Gastrocnemius medialis (tissue), 4 donors: ENCODE measurements around the gene SMOC2. TPM values are rescaled to one million over a fixed set of nuclear protein-coding genes. Genes with fewer than 3 reads are reported as not detected.
"Not testable (repeated sequence)": the region's sequence is repeated elsewhere in the genome, so short reads cannot be mapped to it uniquely, and the experiment has no call there.

Experiments used
- ATAC-seq, 2 donors: fragments of 150-250 bp; one replicate each; pipeline ENCODE4 v1.9.1; 2016
- DNase-seq, 2 donors: peaks; one replicate each; pipeline ENCODE4 v3.0.0-alpha.2; 2019
- H3K27ac ChIP-seq, 4 donors: fragments of 200-600 bp; sonication (generic); 1 replicate in 1 of 4; 2 replicates in 3 of 4; pipeline ENCODE4 v1.5.1; 2016 to 2018; ENCODE audit warnings: mild to moderate bottlenecking in 2 of 4, moderate library complexity in 1 of 4
- H3K27me3 ChIP-seq, 3 donors: fragments of 200-600 bp; sonication (generic) in 2 of 3; 1 replicate in 1 of 3; 2 replicates in 2 of 3; pipeline versions ENCODE4 v1.5.1 to v1.6.0; 2016 to 2019; ENCODE audit warnings: mild to moderate bottlenecking in 1 of 3, moderate library complexity in 1 of 3
- H3K36me3 ChIP-seq, 2 donors: fragments of 200-600 bp; sonication (generic) in 1 of 2; one replicate each; pipeline ENCODE4 v1.5.1; 2017 to 2018
- H3K4me1 ChIP-seq, 2 donors: fragments of 200-600 bp; sonication (generic) in 1 of 2; one replicate each; pipeline ENCODE4 v1.5.1; 2016 to 2017; ENCODE audit warnings: mild to moderate bottlenecking in 2 of 2
- H3K4me3 ChIP-seq, 4 donors: fragments of 200-600 bp; sonication (generic) in 3 of 4; 1 replicate in 1 of 4; 2 replicates in 3 of 4; pipeline ENCODE4 v1.5.1; 2016 to 2019; ENCODE audit warnings: mild to moderate bottlenecking in 2 of 4
- H3K9me3 ChIP-seq, 3 donors: fragments of 200-600 bp; sonication (generic) in 2 of 3; 1 replicate in 1 of 3; 2 replicates in 2 of 3; pipeline ENCODE4 v1.5.1; 2016 to 2019
- POLR2A ChIP-seq, 2 donors: fragments of 450-650 bp; IDR thresholded peaks; one replicate each; pipeline ENCODE4 v1.6.1; 2017; ENCODE audit warnings: antibody characterized with exemption in 2 of 2, mild to moderate bottlenecking in 2 of 2, moderate library complexity in 2 of 2
- in situ Hi-C, 4 donors: fragments of 200-750 bp; cut with MboI; loops; one replicate each; pipeline versions ENCODE4 v1.15.0 to v1.8.0; 2017; ENCODE audit warnings: low sequenced_read_pairs in 4 of 4
- intact Hi-C: fragments of 100-400 bp; cut with DNase I; formaldehyde crosslinking; loops from one replicate; pipeline ENCODE4 v1.15.1; 2023; ENCODE audit warnings: low total_unique reads
- total RNA-seq, 4 donors: library from RNA; depleted of rRNA; stranded (reverse); fragments of >200 nt; gene quantifications; one replicate each; pipeline versions ENCODE4 v1.1.0 to v1.2.3, GENCODE V29; 2016
- TF ChIP-seq, protein P1 (sequence below), 5 experiments: fragments of 450-650 bp in 3 of 5; fragments of 200-600 bp in 2 of 5; sonication (generic) in 2 of 5; IDR thresholded peaks in 4 of 5; conservative IDR thresholded peaks in 1 of 5; 1 replicate in 4 of 5; 2 replicates in 1 of 5; pipeline ENCODE4 v1.5.1; 2016 to 2019; ENCODE audit warnings: antibody characterized with exemption in 5 of 5, mild to moderate bottlenecking in 3 of 5, moderate library complexity in 3 of 5

The SMOC2 gene
- total RNA-seq, 4 donors from 2014 or later = 7.2 to 34.4 (median 16.5) TPM

DNA sequence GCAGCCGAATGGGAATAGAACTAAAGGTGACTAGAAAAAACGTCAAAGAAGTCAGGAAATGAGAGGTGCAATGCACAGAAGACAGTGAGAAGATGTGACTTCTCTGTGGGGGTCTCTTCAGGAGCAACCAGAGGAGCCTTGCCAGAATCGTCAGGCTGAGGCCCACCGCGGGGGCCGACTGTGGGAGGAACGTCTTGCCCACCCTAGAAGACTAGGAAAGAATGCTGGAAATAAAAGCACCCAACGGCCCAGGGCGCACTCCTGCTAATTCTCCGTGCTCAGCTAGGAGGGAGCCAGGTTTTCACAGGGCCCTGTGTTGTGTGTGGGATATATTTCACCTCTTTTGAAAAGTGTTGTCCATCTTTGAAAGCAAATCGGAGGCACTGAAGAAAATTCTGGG, 129.2 kb downstream of the SMOC2 start:
- Histone ChIP-seq H3K27ac (no peak overlapping the region), H3K36me3 (no peaks in the 10 kb centered on the region), H3K27me3 (peaks cover 0 to 4% (median 0%) of the 10 kb centered on the region in 3 donors), H3K4me3 (no peak overlapping the region), H3K9me3 (no peaks in the 10 kb centered on the region), H3K4me1 (no peaks in the 10 kb centered on the region)
- intact Hi-C loops (no loop called here), in situ Hi-C loops (no loop called here)
- ATAC-seq (no peak), DNase-seq (no peak)
- TF ChIP-seq, protein P1, sequence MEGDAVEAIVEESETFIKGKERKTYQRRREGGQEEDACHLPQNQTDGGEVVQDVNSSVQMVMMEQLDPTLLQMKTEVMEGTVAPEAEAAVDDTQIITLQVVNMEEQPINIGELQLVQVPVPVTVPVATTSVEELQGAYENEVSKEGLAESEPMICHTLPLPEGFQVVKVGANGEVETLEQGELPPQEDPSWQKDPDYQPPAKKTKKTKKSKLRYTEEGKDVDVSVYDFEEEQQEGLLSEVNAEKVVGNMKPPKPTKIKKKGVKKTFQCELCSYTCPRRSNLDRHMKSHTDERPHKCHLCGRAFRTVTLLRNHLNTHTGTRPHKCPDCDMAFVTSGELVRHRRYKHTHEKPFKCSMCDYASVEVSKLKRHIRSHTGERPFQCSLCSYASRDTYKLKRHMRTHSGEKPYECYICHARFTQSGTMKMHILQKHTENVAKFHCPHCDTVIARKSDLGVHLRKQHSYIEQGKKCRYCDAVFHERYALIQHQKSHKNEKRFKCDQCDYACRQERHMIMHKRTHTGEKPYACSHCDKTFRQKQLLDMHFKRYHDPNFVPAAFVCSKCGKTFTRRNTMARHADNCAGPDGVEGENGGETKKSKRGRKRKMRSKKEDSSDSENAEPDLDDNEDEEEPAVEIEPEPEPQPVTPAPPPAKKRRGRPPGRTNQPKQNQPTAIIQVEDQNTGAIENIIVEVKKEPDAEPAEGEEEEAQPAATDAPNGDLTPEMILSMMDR (IDR thresholded peaks at IDR 0.05 in 4 of 5, conservative IDR thresholded peaks at IDR 0.05 in 1 of 5) = no peak
- TF ChIP-seq POLR2A (IDR thresholded peaks at IDR 0.05) = no peak

DNA sequence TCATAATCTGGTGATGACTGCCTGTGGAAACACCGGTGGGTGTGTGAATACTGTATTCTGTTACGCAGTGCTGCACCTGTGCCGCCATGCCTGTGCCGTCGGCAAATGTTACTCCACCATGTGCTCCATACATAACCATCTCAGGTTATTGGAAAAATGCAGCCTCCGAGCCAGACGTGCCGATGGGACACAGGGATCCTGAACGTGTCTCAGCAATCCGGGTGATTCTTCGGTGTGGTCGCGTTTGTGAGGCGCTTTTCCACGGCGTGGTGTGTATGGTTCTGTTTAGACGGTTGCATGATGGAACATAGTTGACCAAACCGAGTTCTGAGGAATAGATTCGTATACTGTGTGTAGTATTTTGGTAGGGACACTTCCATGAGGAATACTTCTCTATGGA, 130.3 kb downstream of the SMOC2 start:
- Histone ChIP-seq H3K27ac (no peak overlapping the region), H3K4me3 (no peak overlapping the region), H3K4me1 (no peaks in the 10 kb centered on the region), H3K36me3 (no peaks in the 10 kb centered on the region), H3K27me3 (peaks cover 0 to 4% (median 0%) of the 10 kb centered on the region in 3 donors), H3K9me3 (no peaks in the 10 kb centered on the region)
- DNase-seq (no peak), ATAC-seq (no peak)
- TF ChIP-seq POLR2A (IDR thresholded peaks at IDR 0.05) = no peak
- TF ChIP-seq, protein P1 (IDR thresholded peaks at IDR 0.05 in 4 of 5, conservative IDR thresholded peaks at IDR 0.05 in 1 of 5) = no peak
- in situ Hi-C loops (no loop called here), intact Hi-C loops (no loop called here)

DNA sequence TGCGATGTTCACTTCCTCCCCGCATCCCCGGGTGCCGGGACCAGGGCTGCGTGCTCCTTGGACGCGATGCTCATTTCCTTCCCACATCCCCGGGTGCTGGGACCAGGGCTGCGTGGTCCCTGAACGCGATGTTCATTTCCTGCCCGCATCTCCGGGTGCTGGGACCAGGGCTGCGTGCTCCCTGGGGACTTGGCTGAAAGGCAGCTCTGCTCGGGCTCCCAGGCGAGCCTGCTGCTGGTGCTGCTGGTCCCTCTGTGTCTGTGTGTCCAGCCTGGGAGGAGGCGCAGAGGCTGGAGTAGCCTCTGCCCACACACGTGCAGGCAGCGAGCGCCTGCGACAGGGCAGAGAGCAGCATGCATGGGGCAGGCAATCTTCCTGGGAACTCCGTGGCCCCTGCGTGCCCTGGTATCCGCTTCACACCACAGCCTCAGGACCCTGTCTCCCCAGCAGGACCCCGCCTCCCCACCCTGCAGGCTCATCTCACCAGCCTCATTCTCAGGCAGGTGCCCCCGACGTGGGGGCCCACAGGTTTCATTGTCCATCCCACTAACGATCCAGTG, 132.4 kb downstream of the SMOC2 start:
- H3K36me3 ChIP-seq, H3K4me1 ChIP-seq, intact Hi-C loops, H3K9me3 ChIP-seq, DNase-seq, H3K27me3 ChIP-seq, H3K4me3 ChIP-seq, in situ Hi-C loops, H3K27ac ChIP-seq, ATAC-seq: not testable (repeated sequence)

DNA sequence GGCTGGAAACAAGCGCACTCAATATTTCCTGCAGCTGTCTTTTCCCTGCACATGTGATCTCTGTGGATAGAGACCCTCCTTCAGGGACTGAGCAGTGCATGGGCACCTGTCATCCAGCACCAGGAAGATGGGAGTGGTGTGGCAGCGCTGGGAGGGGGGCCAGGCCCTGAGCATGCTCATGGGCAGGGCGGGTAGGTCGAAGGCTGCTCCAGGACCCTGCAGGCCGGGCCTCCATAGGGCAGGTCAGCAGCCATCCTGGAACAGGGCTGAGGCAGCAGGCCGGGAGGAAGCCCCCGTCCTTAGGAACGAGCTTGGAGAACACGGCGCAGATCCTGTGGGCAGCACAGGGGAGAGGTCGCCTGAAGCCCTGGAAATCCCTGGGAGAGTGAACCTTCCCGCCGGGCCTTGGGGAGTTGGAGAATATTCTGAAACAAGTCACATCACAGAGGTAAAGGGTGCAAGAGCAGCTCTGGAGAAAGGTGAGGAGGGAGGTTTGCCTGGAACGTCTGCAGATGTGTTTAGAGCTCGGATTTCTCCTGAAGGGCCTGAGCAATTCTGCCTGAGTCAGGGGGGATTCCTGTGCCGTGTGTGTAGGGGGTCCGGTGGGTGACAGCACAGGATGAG, 133.2 kb downstream of the SMOC2 start:
- ATAC-seq = no peak
- H3K27me3 ChIP-seq = peaks cover 0 to 4% (median 0%) of the 10 kb centered on the region in 3 donors
- TF ChIP-seq POLR2A (IDR thresholded peaks at IDR 0.05) = no peak
- TF ChIP-seq, protein P1 (IDR thresholded peaks at IDR 0.05 in 4 of 5, conservative IDR thresholded peaks at IDR 0.05 in 1 of 5) = no peak
- H3K27ac ChIP-seq = no peak overlapping the region
- no peak overlapping the region for H3K4me3 ChIP-seq
- in situ Hi-C loops (no loop called here), intact Hi-C loops (no loop called here)
- H3K9me3 ChIP-seq = no peaks in the 10 kb centered on the region
- no peaks in the 10 kb centered on the region for H3K4me1 ChIP-seq
- DNase-seq = no peak
- H3K36me3 ChIP-seq = no peaks in the 10 kb centered on the region

DNA sequence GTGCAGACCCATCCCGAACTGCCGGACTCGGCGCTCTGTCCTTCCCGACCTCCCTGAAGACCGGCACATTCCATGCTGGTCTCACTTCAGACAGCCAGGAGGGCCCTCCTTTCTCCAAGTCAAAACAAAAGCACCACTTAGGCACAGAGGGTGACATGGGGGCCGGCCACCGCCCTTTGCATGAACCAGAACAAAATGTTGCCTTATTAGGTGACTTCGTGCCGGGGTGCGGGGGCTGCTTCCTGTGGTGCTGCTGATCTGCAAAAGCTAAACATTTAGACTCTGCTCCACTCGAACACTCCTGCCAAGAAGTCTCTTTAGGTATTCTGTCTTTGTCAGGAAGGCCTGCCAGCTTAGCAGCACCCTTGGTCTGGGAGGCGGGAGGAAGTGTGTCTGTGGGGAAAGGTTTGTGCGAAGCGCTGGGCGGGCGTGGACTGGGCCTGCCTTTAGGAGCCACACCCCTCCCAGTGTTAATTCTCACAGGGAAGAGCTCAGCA, 133.8 kb downstream of the SMOC2 start:
- no peak for TF ChIP-seq POLR2A (IDR thresholded peaks at IDR 0.05)
- TF ChIP-seq, protein P1 (IDR thresholded peaks at IDR 0.05 in 4 of 5, conservative IDR thresholded peaks at IDR 0.05 in 1 of 5) = no peak
- DNase-seq = no peak
- no peaks in the 10 kb centered on the region for H3K36me3 ChIP-seq
- intact Hi-C loops (no loop called here), in situ Hi-C loops (no loop called here)
- no peaks in the 10 kb centered on the region for H3K9me3 ChIP-seq
- H3K27me3 ChIP-seq = peaks cover 0 to under 1% (median 0%) of the 10 kb centered on the region in 3 donors
- H3K4me3 ChIP-seq = no peak overlapping the region
- H3K27ac ChIP-seq = no peak overlapping the region
- ATAC-seq = no peak
- no peaks in the 10 kb centered on the region for H3K4me1 ChIP-seq
